IMR-90 (cell line): ENCODE data around the gene SLC35F1. TPM values are rescaled to one million over a fixed set of nuclear protein-coding genes. Genes with fewer than 3 reads are reported as not detected.

Experiments used
- ATAC-seq: fragments of 200-7000 bp; cut with Tn5 transposase; 2 replicates; pipeline ENCODE4 v1.9.1; 2020; ENCODE audit warnings: low read depth, mild to moderate bottlenecking, moderate library complexity
- BruUV-seq: library from RNA; stranded (reverse); fragments of 400-500 nt; replicated peaks from 2 replicates; lab custom pipeline; 2021; lab: Mats Ljungman, UMichigan
- CTCF ChIA-PET: fragments of 300-600 bp; formaldehyde crosslinking; extraction: SDS; loops from one replicate; lab custom pipeline; 2021; ENCODE audit warnings: antibody characterized with exemption; lab: Yijun Ruan, JAX
- POLR2A ChIA-PET: fragments of 300-600 bp; sonication (Branson Sonifier 250); formaldehyde crosslinking; loops from one replicate; lab custom pipeline; 2022; ENCODE audit warnings: antibody characterized with exemption; ENCODE audit not compliant: unreplicated experiment; lab: Charles Lee
- DNase-seq: peaks from one replicate; pipeline ENCODE4 v3.0.0; 2013
- H2AFZ ChIP-seq: replicated peaks from 2 replicates; pipeline ENCODE3; 2013; ENCODE audit warnings: low read length, mild to moderate bottlenecking; ENCODE audit not compliant: poor library complexity
- H2AK5ac ChIP-seq: 2 replicates; pipeline ENCODE4 v1.6.1; 2013; ENCODE audit warnings: low read depth, low read length, inconsistent platforms
- H2AK9ac ChIP-seq: replicated peaks from 2 replicates; pipeline ENCODE3; 2013; ENCODE audit warnings: mild to moderate bottlenecking, low read depth, low read length, moderate library complexity; ENCODE audit not compliant: poor library complexity
- H2BK120ac ChIP-seq: 2 replicates; pipeline ENCODE4 v1.6.1; 2013; ENCODE audit warnings: low read depth, low read length, inconsistent platforms
- H2BK15ac ChIP-seq: 3 replicates; pipeline ENCODE4 v1.6.1; 2013; ENCODE audit warnings: low read depth, low read length, inconsistent platforms
- H2BK20ac ChIP-seq: 2 replicates; pipeline ENCODE4 v1.6.1; 2013; ENCODE audit warnings: low read depth, mild to moderate bottlenecking, inconsistent platforms, low read length, moderate library complexity
- H2BK5ac ChIP-seq: 2 replicates; pipeline ENCODE4 v1.6.1; 2013; ENCODE audit warnings: mild to moderate bottlenecking, low read depth, low read length, inconsistent platforms; ENCODE audit not compliant: poor library complexity, severe bottlenecking
- H3K14ac ChIP-seq: replicated peaks from 2 replicates; pipeline ENCODE4 v1.6.1; 2013; ENCODE audit warnings: low read depth, low read length, inconsistent platforms
- H3K18ac ChIP-seq: 2 replicates; pipeline ENCODE4 v1.6.1; 2013; ENCODE audit warnings: low read depth, low read length, control low read depth
- H3K23ac ChIP-seq: 2 replicates; pipeline ENCODE4 v1.6.1; 2013; ENCODE audit warnings: low read depth, low read length, inconsistent platforms
- H3K27ac ChIP-seq: 2 replicates; pipeline ENCODE4 v1.5.1; 2013; ENCODE audit warnings: mild to moderate bottlenecking, control low read depth, low read length; ENCODE audit not compliant: insufficient read depth
- H3K27me3 ChIP-seq: 2 replicates; pipeline ENCODE4 v1.6.1; 2013; ENCODE audit warnings: low read length; ENCODE audit not compliant: control insufficient read depth, insufficient read depth
- H3K36me3 ChIP-seq: 2 replicates; pipeline ENCODE4 v1.6.1; 2013; ENCODE audit warnings: low read length, mixed read lengths; ENCODE audit not compliant: control insufficient read depth, insufficient read depth
- H3K4ac ChIP-seq: 2 replicates; pipeline ENCODE4 v1.6.1; 2013; ENCODE audit warnings: low read depth, low read length, inconsistent platforms
- H3K4me1 ChIP-seq: 2 replicates; pipeline ENCODE4 v1.6.1; 2013; ENCODE audit warnings: low read length, mixed read lengths; ENCODE audit not compliant: control insufficient read depth, insufficient read depth
- H3K4me2 ChIP-seq: 2 replicates; pipeline ENCODE4 v1.6.1; 2013; ENCODE audit warnings: low read depth, mild to moderate bottlenecking, control low read depth, low read length, moderate library complexity
- H3K4me3 ChIP-seq: 2 replicates; pipeline ENCODE4 v1.5.1; 2013; ENCODE audit warnings: low read depth, mild to moderate bottlenecking, control low read depth, low read length, moderate library complexity; ENCODE audit not compliant: insufficient read depth
- H3K56ac ChIP-seq: 2 replicates; pipeline ENCODE4 v1.6.1; 2013; ENCODE audit warnings: low read length, inconsistent platforms; ENCODE audit not compliant: insufficient read depth; ENCODE audit errors: extremely low read depth
- H3K79me1 ChIP-seq, 2 experiments: 2 replicates each; pipeline ENCODE4 v1.6.1; 2013; ENCODE audit warnings: low read length in 2 of 2, inconsistent platforms in 1 of 2, low read depth in 1 of 2
- H3K9ac ChIP-seq: 2 replicates; pipeline ENCODE4 v1.6.1; 2013; ENCODE audit warnings: low read depth, low read length, control low read depth
- H3K9me1 ChIP-seq: 2 replicates; pipeline ENCODE4 v1.6.1; 2013; ENCODE audit warnings: low read length, inconsistent platforms; ENCODE audit not compliant: insufficient read depth
- H3K9me3 ChIP-seq: 2 replicates; pipeline ENCODE4 v1.6.1; 2013; ENCODE audit warnings: low read length; ENCODE audit not compliant: control insufficient read depth, insufficient read depth
- H4K20me1 ChIP-seq: 2 replicates; pipeline ENCODE4 v1.6.1; 2013; ENCODE audit warnings: low read length, inconsistent platforms; ENCODE audit not compliant: insufficient read depth
- H4K5ac ChIP-seq: 2 replicates; pipeline ENCODE4 v1.6.1; 2013; ENCODE audit warnings: mild to moderate bottlenecking, low read depth, low read length, control low read depth
- H4K8ac ChIP-seq, 2 experiments: 2 replicates each; pipeline ENCODE4 v1.6.1; 2013; ENCODE audit warnings: low read depth in 2 of 2, low read length in 2 of 2, control low read depth in 1 of 2, inconsistent platforms in 1 of 2
- H4K91ac ChIP-seq: 2 replicates; pipeline ENCODE4 v1.6.1; 2013; ENCODE audit warnings: low read depth, low read length, inconsistent platforms; ENCODE audit not compliant: insufficient read depth
- BHLHE40 ChIP-seq: fragments of 150-350 bp; IDR thresholded peaks from 2 replicates; pipeline ENCODE4 v1.6.1; 2016; ENCODE audit warnings: mild to moderate bottlenecking, low read depth, low read length
- CEBPB ChIP-seq: IDR thresholded peaks from 2 replicates; pipeline ENCODE4 v1.6.1; 2012; ENCODE audit warnings: low read depth, low read length, improper control_type of control experiment
- CHD1 ChIP-seq: IDR thresholded peaks from 2 replicates; pipeline ENCODE4 v1.6.1; 2012; ENCODE audit warnings: low read depth, low read length, improper control_type of control experiment
- FOS ChIP-seq: fragments of 150-350 bp; IDR thresholded peaks from 2 replicates; pipeline ENCODE4 v1.6.1; 2016; ENCODE audit warnings: low read depth, low read length
- MAFK ChIP-seq: IDR thresholded peaks from 2 replicates; pipeline ENCODE4 v1.6.1; 2012; ENCODE audit warnings: low read depth, low read length, improper control_type of control experiment
- MAZ ChIP-seq: IDR thresholded peaks from 2 replicates; pipeline ENCODE4 v1.6.1; 2012; ENCODE audit warnings: low read depth, mild to moderate bottlenecking, low read length, improper control_type of control experiment, moderate library complexity, borderline replicate concordance
- MXI1 ChIP-seq: IDR thresholded peaks from 2 replicates; pipeline ENCODE4 v1.6.1; 2012; ENCODE audit warnings: low read depth, mild to moderate bottlenecking, low read length, moderate library complexity, borderline replicate concordance
- NFE2L2 ChIP-seq: fragments of 150-350 bp; IDR thresholded peaks from 2 replicates; pipeline ENCODE4 v1.6.1; 2016; ENCODE audit warnings: low read depth, mild to moderate bottlenecking, low read length
- POLR2A ChIP-seq: IDR thresholded peaks from 2 replicates; pipeline ENCODE4 v1.6.1; 2012; ENCODE audit warnings: mild to moderate bottlenecking, low read depth, low read length
- RAD21 ChIP-seq: IDR thresholded peaks from 2 replicates; pipeline ENCODE4 v1.6.1; 2012; ENCODE audit warnings: low read length, improper control_type of control experiment
- RCOR1 ChIP-seq: IDR thresholded peaks from 2 replicates; pipeline ENCODE4 v1.6.1; 2012; ENCODE audit warnings: mild to moderate bottlenecking, low read length, improper control_type of control experiment; ENCODE audit not compliant: insufficient replicate concordance
- RFX5 ChIP-seq: IDR thresholded peaks from 2 replicates; pipeline ENCODE4 v1.8.0; 2012; ENCODE audit warnings: low read depth, mild to moderate bottlenecking, low read length, moderate library complexity
- SMC3 ChIP-seq: fragments of 150-350 bp; IDR thresholded peaks from 2 replicates; pipeline ENCODE4 v1.6.1; 2016; ENCODE audit warnings: low read depth, mild to moderate bottlenecking, antibody characterized with exemption, low read length, moderate library complexity
- WGBS, 2 experiments: methylation state at CpG; one replicate each; pipeline versions ENCODE4 v1.1.5 to v1.1.7; 2013; ENCODE audit warnings: missing lambda C conversion rate in 2 of 2; ENCODE audit not compliant: insufficient read length in 1 of 2; ENCODE audit errors: extremely low coverage in 2 of 2; 5-methylcytosine and 5-hydroxymethylcytosine counted together
- dilution Hi-C: fragments of 300-500 bp; cut with HindIII; formaldehyde crosslinking; loops from one replicate; pipeline ENCODE4 v1.14.3; 2018; ENCODE audit warnings: low sequenced_read_pairs; ENCODE audit not compliant: unreplicated experiment
- in situ Hi-C: fragments of 300-500 bp; cut with MboI; formaldehyde crosslinking; loops from 3 replicates; pipeline ENCODE4 v1.14.3; 2019; ENCODE audit warnings: low sequenced_read_pairs, inconsistent platforms, mixed read lengths
- intact Hi-C: fragments of 100-400 bp; cut with micrococcal nuclease; formaldehyde crosslinking; loops from 2 replicates; pipeline ENCODE4 v1.10.0; 2022
- polyA plus RNA-seq, 3 experiments: library from polyadenylated mRNA; depleted of rRNA; stranded (reverse); fragments of >200 nt; gene quantifications; 2 replicates each; pipeline ENCODE4 v1.2.3, GENCODE V29; 2012; ENCODE audit warnings: low replicate concordance in 1 of 3
- total RNA-seq: library from RNA; depleted of rRNA; stranded (reverse); fragments of >200 nt; gene quantifications from 2 replicates; pipeline ENCODE4 v1.2.3, GENCODE V29; 2012
- TF ChIP-seq, protein P1 (sequence below): conservative IDR thresholded peaks from 2 replicates; pipeline ENCODE4 v1.5.1; 2012; ENCODE audit warnings: mild to moderate bottlenecking, low read depth, low read length, improper control_type of control experiment
- TF ChIP-seq, protein P2 (sequence below): fragments of 150-350 bp; IDR thresholded peaks from 2 replicates; pipeline ENCODE4 v1.6.1; 2017; ENCODE audit warnings: mild to moderate bottlenecking, antibody characterized with exemption, low read length, low read depth
- TF ChIP-seq, protein P3 (sequence below): fragments of 150-350 bp; IDR thresholded peaks from 2 replicates; pipeline ENCODE4 v1.6.1; 2016; ENCODE audit warnings: low read depth, mild to moderate bottlenecking, low read length, moderate library complexity, borderline replicate concordance

SLC35F1 gene
- total and polyA plus RNA-seq, 2 of the 4 experiments (the other 2 are of a cell fraction) = not detected

DNA sequence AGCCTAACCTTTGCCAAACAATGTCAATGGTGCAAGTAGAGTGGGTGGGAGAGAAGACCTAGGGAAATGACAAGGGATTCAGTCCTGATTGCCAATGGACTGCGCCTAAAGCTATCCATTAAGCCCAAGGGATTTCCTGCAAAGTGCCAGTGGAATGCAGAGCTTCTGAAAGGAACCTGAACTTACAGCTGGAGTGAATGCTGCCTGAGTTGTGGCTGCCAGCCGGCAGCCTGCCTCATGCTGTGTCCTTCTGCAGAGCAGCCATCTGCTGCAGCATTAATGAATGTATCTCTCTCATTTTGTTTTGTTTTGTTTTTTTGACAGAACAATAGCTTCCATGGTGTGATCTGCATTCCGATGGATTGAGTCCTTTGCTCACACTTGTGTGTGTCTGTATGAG, 44.7 kb downstream of the SLC35F1 start:
- WGBS, 2 experiments = 40% methylated on average over 1 of the region's 3 CpGs; no CpG with 5 or more reads in 1 of the 2 experiments
- Histone ChIP-seq H3K9me3 (no peaks in the 10 kb centered on the region), H3K9me1 (no peaks in the 10 kb centered on the region), H3K23ac (no peak overlapping the region), H4K8ac (no peak overlapping the region), H2BK5ac (no peak overlapping the region), H2AK5ac (no peak overlapping the region), H3K36me3 (no peaks in the 10 kb centered on the region), H3K27me3 (no peaks in the 10 kb centered on the region), H4K20me1 (no peaks in the 10 kb centered on the region), H4K91ac (no peak overlapping the region), H2AK9ac (no peak overlapping the region), H3K14ac (no peak overlapping the region), H2AFZ (no peak overlapping the region), H3K4ac (no peak overlapping the region), H2BK120ac (no peak overlapping the region), H3K9ac (no peak overlapping the region), H3K4me2 (no peak overlapping the region), H3K18ac (no peak overlapping the region), H4K5ac (no peak overlapping the region), H3K79me1 (no peaks in the 10 kb centered on the region), H3K56ac (no peak overlapping the region), H2BK15ac (no peak overlapping the region), H3K4me3 (no peak overlapping the region), H3K4me1 (no peaks in the 10 kb centered on the region), H2BK20ac (no peak overlapping the region), H3K27ac (no peak overlapping the region)
- intact Hi-C loops = no loop called here
- TF ChIP-seq CEBPB (no peak), NFE2L2 (no peak), SMC3 (no peak), RAD21 (no peak), POLR2A (no peak), MXI1 (no peak), FOS (no peak), MAZ (no peak), MAFK (no peak), CHD1 (no peak), BHLHE40 (no peak), RFX5 (no peak), RCOR1 (no peak)
- TF ChIP-seq, protein P1, sequence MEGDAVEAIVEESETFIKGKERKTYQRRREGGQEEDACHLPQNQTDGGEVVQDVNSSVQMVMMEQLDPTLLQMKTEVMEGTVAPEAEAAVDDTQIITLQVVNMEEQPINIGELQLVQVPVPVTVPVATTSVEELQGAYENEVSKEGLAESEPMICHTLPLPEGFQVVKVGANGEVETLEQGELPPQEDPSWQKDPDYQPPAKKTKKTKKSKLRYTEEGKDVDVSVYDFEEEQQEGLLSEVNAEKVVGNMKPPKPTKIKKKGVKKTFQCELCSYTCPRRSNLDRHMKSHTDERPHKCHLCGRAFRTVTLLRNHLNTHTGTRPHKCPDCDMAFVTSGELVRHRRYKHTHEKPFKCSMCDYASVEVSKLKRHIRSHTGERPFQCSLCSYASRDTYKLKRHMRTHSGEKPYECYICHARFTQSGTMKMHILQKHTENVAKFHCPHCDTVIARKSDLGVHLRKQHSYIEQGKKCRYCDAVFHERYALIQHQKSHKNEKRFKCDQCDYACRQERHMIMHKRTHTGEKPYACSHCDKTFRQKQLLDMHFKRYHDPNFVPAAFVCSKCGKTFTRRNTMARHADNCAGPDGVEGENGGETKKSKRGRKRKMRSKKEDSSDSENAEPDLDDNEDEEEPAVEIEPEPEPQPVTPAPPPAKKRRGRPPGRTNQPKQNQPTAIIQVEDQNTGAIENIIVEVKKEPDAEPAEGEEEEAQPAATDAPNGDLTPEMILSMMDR = no peak
- TF ChIP-seq, protein P2, sequence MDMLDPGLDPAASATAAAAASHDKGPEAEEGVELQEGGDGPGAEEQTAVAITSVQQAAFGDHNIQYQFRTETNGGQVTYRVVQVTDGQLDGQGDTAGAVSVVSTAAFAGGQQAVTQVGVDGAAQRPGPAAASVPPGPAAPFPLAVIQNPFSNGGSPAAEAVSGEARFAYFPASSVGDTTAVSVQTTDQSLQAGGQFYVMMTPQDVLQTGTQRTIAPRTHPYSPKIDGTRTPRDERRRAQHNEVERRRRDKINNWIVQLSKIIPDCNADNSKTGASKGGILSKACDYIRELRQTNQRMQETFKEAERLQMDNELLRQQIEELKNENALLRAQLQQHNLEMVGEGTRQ = no peak
- TF ChIP-seq, protein P3, sequence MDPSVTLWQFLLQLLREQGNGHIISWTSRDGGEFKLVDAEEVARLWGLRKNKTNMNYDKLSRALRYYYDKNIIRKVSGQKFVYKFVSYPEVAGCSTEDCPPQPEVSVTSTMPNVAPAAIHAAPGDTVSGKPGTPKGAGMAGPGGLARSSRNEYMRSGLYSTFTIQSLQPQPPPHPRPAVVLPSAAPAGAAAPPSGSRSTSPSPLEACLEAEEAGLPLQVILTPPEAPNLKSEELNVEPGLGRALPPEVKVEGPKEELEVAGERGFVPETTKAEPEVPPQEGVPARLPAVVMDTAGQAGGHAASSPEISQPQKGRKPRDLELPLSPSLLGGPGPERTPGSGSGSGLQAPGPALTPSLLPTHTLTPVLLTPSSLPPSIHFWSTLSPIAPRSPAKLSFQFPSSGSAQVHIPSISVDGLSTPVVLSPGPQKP = no peak
- ATAC-seq (no peak), DNase-seq (no peak)
- dilution Hi-C loops = no loop called here
- in situ Hi-C loops = no loop called here
- ChIA-PET POLR2A (no interaction called here), CTCF (no interaction called here)
- BruUV-seq = no TSS peak
